Activated T-helper 9 cell treated with anti-CD3 and anti-CD28 coated beads, Interleukin-2, amount 50 U/mL, for 16 hours (primary cell): Measurements from ENCODE around the gene ACKR4.
"Not testable (repeated sequence)": the region's sequence is repeated elsewhere in the genome, so short reads cannot be mapped to it uniquely, and the experiment has no call there.

Source experiments
- DNase-seq: peaks from one replicate; pipeline ENCODE4 v3.0.0-alpha.2; 2020; ENCODE audit warnings: low read depth

Gene ACKR4

DNA sequence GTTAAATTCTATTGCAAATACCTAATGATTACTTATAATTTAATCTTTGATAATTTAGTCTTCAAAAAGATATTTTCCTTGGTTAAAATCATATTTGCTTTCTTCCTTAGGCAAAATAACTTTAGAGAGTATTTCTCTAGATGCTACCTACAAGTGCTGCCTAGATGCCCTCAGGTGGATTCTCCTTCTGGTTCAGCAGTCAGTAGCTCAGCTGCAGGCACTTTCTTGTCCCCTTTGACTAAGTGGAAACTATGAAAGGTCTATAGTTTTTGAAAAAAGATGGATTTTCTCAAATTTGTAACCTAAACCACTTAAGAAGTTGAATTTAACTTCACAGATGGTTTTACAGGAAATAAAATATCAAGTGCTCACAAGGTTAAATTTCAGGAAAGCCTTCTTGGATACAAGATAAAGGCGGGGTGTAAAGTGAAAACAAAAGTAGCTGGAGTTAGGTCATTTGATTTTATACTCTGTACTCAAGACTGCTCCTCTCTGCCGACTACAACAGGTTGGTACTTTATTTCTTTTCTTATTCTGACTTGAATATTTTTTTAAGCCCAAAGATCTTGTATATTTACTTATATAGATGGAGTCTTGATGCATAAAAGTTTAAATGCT is at the start of gene ACKR4:
ACKR4 (plus strand) TSS at position 455 of the 618 bp plus-strand sequence. CDS start 3,128 bp downstream, outside the sequence.
- DNase-seq, result no peak

DNA sequence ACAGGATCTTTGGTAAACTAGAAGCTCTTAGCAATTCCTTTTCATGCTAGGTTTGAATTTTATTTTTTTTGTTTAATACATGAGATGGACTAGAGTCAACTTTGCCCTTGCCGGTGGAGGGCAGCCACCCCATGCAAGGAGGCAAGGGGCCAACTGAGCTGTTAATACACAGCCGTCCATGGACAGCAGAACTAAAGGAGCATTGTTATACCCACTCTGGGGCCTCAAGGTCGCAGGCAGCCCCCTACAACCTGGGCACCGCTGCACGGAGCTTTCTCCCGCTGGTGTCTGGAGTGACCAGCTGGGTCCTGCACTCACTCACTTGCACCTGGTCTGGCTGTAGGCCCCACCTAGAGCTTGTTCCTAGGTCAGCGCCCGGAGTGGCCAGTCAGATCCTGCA is 47.9 kb upstream of the ACKR4 start:
- no peak for DNase-seq

DNA sequence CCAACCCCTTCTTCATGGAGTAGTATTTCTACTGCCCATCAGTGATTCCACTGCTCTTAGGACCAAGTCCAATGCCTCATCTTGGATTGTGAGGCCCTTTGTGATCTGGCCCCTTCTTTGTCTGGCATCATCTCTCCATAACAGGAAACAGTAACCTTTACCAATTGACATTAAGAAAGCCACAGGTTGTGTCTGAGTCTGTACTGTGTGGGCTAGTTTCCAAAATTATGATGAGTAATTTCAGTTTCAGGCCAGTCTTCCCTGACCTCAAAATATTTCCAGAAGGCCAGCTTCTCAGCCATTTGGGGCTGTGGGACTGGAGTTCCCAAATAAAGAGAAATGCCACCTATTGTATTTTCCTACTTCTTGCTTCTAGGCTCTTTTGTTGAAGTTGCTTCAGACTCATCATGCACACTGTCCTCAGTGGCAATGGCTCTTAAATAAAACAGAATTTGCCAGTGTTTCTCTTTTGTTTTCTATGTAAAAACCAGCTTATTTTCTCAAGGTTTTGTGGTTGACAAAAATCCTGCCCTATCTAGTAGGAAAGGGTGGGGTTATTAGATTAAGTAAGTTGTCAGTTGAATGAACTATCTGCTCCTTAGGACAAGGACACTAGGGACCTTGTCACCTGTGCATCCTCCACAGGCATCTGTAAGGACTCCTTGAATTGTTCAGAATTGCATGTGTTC is 47.0 kb upstream of the ACKR4 start:
- no peak for DNase-seq

DNA sequence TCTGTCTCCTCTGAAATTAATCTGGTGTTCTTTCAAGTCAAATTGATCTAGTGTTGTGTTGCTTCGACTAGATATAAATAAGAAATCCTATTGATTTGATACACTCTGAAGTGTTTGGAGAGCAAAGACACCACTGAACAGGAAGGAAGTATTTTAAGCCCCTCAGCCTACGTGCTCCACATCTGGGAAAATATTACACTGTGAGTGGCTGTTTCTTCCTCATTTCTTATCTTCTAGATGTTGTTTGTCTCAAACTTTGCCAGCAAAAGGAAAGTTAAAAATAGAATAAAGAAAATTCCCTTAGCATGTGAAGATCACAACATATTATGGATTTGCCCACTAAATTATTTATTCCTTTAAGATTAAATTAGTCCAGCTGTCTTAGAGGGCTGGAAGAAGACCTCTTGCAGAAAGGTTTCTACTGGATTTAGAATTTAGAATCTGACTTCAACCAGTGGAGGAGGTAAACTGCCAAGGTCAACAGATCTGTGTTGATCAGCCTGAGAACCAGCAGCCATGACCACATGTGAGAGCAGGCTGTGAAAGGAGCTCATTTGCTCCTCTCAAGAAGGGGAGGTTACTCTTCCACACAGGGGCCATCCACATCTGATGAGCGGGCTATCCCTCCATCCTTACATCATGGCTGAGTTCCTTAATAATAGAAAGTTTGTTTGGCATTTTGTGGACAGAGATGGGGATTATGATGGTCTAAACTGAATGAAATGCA is 46.3 kb upstream of the ACKR4 start:
- DNase-seq, result no peak

DNA sequence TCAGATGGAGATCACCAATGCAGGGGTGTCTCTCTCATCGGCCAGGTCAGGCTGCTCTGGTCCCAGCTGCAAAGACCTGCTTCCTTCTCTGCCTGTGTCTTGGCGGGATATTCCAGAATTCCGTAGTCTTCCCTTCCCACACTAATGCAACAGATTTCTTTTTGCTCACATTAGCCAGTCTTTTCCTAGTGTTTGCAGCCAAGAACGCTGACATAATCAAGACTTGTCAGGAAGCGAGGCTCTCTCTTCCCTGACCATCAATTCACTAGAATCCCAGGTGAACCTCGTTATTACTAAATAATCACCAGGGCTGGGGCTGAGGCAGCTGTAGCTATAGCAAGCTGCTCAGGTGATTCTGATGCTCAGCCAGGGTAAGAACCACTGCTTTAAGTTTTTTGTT is 43.2 kb upstream of the ACKR4 start:
- no peak for DNase-seq

DNA sequence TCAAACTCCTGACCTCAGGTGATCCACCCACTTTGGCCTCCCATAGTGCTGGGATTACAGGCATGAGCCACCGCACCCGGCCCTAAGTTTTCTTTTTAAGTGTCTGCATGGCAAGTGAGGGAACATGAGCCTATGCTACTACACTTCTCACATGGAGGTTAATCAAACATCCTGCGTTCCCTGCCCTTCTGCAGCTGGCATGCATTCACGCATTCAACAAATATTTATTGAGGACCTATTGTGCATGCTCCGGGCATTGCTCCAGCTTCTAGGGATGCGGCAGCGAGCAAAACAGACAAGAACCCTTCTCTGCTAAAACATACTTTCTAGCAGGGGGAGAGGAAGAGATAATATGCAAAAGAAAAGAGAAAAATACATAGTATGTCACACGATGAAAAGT is 42.6 kb upstream of the ACKR4 start:
- DNase-seq, result no peak

DNA sequence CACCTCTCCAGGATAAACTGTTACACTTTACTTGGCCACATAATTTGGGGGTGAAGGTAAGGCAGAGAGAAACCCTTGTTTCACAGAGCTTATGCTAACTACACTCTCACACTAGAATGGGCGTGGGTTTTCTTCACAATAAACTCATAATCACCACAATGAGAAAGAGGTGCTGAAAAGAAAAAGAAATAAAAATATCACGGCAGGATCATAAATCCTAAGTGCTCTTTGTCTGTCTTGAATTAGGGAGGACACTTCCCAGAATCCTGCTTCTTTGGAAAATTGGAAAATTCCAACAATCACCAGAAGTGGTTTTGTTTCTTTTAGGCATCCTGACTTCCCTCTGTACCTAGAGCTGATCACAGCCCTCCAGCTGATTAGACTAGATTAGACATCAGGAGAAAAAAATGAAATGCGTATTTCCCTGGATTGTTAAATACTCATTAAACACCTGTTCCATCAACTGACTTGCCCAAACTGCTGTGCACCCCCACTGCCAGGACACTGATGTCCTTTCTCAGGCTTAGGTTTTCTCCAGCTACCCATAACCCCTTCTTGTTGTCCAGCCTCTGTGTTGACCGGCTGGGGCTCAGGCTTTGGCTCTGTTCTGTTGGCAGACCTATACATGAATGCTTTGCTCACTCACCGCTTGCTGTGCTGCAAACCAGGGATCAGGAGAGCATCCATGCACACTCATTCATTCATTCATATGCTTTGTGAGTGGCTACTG is 41.6 kb upstream of the ACKR4 start:
- no peak for DNase-seq

DNA sequence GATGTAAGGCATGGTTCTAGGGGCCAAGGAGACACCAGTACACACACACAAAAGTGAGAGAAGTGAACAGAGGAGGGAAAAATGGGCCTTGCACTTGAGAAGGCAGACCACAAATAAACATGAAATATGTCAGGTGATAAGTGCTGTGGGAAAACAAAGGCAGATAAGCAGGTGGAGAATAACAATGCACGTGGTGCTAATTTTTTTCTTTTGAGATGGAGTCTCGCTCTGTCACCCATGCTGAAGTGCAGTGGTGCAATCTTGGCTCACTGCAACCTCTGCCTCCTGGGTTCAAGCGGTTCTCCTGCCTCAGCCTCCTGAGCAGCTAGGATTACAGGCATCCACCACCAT is 41.1 kb upstream of the ACKR4 start:
- not testable (repeated sequence) for DNase-seq

DNA sequence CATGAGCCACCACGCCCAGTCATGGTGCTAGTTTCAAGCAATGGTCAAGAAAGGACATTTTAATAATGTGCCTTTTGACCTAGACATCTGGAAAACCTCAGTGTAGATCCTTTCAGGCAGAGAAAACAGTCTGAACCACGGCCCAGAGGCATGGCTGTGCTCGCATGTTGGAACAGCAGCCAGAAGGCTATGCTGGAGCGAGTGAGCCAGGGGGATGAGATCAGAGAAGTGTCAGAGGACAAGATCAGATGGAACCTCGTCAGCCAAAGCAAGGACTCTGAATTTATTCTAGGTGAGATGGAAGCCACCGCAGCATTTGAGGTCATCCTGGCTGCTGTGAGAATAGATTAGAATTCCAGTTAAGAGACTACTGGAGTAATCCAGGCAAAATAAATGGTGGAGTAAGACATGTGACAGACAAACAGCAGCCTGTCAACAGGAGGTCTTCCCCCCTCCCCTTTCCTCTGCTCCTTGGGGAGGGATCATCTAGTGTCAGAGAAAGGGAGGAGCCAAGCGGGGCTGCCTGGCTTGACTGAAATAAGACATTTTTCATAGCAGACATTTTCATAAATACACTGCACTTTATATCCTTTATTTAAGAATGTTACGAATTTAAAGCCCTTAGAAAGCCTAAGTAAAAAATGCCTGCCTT is 40.4 kb upstream of the ACKR4 start:
- no peak for DNase-seq

DNA sequence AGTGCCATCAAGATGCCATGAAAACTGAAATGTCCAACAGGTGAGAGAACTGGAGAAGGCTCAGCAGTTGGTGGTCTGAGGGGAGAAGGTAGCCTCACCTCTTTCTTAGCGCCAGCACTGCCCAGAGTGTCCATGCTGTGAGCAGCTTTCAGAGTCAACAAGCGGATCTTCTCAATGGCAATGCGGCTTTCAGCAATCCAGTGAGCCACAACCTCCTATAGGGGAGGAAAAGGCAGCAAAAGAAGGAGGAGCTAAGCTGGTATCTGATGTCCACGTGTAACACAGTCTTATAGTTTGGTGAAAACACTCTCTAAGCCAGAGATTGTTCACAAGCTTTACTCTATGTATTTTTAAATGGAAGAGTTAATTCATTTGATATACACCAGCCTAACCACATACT is 36.1 kb upstream of the ACKR4 start:
- no peak for DNase-seq

DNA sequence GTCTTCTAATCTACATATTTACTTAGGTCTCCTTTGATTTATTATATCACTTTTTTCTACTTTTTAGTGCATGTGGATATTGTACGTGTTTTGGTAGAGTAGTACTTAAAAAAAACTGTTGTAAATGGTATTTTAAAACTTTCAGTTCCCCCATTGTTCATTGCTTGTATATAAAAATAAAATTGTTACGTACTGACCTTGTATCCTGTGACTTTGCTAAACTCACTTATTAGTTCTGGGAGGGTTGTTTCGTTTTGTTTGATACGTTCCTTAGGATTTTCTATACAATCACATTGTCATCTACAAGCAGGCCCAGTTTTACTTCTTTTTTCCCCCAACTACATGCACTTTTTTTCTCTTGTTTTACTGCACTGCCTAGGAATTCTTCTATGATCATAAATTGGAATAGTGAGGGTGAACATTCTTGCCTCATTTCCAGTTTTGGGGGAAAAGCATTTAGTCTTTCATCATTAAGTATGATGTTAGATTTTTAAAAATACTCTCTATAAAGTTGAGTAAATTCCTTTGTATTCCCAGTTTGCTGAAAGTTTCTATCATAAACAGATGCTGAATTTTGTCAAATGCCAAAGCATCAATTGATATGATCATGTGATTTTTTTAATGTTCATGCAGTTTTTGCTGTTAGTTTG is 33.5 kb upstream of the ACKR4 start:
- no peak for DNase-seq

DNA sequence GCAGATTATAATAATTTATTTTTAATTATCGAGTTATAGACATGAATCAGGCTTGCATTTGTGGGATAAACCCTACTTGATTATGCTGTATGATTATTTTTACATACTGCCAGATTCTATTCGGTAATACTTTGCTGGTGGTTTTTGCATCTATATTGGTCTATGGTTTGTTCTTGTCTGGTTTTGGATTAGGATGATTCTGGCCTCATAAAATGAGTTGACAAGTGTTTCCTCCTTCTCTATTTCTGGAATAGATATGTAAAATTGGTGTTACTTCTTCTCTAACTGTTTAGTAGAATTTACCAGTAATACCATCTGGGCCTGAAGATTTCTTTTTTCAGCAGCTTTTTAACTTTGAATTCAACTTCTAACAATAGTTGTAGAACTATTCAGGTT is 33.0 kb upstream of the ACKR4 start:
- no peak for DNase-seq

DNA sequence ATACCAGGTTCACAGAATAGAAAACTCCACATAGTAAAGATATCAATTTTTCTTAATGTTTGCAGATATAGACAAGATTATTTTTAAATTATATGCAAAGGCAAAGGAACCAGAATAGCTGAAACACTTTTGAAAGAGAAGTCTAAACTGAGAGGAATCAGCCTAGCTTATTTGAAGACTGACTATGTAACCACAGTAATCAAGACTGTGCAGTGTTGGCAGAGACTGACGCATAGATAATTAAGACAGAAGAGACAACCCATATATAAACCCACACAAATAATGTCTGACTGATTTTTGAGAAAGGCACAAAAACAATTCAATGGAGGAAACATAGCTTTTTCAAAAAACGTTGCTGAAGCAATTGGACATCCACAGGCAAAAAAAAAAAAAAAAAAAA is 28.6 kb upstream of the ACKR4 start:
- DNase-seq, result no peak

DNA sequence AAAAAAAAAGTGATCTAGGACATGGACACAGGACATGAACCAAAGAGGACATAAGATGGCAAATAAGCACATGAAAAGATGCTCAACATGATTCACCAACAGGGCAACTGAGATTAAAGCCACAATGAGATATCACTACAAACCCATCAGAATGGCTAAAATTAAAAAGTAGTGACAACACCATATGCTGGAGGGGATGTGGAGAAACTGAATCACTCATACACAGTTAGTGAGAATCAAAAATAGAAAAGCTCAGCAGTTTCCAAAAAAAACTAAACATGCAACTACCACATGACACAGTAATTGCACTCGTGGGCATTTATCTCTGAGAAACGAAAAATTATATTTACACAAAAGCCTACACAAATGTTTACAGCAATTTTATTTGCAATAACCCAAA is 27.9 kb upstream of the ACKR4 start:
- DNase-seq, result no peak

DNA sequence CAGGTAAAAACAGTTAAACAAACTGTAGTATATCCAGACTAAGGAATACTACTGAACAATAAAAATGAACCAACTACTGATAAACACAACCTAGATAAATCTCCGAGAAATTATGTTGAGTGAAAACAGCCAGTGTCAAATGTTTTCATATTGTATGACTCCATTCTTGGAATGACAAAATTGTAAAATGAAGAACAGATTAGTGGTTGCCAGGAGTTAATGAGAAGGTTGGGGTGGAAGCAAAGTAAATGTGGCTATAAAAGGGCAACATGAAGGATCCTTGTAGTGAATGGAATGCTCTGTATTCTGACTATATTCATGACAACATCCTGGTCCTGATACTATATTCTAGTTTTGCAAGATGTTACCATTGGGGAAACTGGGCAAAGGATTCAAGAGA is 27.5 kb upstream of the ACKR4 start:
- no peak for DNase-seq

DNA sequence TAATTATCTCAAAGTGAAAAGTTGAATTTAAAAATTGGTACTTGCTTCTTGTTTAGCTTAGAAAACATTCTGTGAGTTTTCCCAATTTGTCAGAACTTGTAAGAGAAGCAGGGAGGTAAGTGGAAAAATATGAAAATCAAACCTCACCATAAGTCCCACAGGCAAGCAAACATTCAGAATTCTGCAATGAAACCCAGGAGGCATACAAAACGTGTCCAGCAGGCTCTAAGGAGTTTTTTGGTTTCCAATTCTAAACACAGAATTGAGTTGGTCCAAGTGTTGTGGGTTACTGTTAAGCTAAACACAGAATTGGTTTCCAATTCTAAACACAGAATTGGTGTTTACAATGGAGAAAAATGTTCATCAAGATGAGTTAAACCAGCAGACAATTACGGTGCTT is 27.1 kb upstream of the ACKR4 start:
- DNase-seq, result no peak

DNA sequence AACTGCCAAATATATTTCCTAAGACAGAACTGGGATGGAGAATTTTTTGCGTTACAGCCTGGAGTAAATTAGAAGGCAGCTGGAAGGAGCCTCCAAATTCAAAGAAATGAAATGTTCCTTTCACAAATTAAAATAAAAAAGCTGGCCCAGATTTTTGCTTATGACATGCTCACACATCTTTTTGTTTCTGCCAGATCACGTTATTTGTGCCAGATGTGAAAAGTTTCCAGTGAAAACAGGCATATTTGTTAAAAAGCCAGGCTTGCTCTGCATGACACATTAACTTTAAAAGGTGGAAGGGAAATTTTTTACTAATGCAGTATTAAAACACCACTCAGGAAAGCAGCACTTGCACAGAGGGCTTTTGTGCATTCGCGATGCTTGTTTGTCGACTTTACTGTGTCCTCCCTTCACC is 23.3 kb upstream of the ACKR4 start:
- DNase-seq, result no peak

DNA sequence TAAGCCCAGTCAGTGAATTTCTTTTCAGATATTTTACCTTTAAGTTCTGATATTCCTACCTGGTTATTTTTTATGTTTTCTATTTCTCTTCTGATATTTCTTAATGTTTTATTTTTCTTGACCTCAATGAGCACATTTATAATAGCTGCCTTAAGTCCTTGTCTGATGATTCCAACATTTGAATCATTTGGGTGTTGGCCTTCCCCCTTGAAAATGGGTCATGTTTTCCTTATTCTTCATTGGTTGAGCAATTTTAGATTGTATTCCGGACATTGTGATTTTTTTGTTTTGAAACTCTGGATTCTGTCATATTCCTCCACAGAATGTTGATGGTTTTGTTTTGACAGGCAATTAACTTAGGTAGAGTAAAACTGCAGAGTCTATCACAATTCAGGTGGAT is 9.7 kb upstream of the ACKR4 start:
- no peak for DNase-seq

DNA sequence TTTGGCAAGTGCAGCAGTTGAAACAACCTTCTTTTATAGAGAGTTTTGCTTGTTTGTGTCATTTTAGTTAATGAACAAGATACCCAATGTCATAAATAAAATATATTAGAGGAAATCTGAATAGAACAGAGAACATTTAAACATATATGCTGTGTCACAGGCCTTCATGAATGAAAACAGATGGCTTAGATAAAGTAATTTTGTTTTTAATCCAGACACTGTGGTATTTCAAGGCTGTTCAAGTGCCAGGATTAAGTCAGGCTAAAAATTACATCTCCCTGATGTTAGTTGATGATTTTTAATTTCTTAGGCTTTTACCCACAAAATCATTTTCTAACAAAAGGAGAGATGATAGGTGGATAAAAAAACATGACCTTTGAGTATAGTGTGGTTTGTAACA is 4.9 kb upstream of the ACKR4 start:
- no peak for DNase-seq

DNA sequence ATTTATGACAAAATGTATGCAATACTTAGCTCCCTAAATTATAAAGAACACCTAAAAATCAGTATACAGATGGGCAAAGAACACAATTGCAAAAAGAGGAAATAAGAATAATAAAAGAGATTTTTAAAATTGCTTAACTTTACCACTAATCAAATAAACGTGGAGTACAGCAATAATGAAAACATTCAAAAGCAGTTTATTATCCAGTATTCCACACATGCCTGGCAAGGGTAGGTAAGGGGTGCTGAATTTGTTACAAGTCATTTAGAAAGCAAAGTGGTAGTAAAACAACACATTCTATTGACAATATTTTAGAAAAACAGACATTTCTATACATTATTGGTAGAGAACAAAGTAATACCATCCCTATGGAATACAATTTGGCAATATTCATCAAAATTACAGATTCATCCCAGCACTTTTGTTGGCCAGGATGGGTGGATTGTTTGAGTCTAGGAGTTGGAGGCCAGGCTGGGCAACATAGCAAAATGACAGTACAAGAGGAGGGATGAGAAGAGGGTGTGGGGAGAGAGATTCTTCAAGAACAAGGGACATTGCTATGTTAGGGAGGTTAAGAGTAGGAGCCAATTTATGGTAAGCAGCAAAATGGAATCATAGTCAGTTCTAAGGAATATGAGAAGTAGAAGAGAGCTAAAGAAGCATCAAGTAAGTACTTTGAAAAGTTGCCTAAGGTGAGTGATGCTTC is 3.7 kb upstream of the ACKR4 start:
- no peak for DNase-seq

DNA sequence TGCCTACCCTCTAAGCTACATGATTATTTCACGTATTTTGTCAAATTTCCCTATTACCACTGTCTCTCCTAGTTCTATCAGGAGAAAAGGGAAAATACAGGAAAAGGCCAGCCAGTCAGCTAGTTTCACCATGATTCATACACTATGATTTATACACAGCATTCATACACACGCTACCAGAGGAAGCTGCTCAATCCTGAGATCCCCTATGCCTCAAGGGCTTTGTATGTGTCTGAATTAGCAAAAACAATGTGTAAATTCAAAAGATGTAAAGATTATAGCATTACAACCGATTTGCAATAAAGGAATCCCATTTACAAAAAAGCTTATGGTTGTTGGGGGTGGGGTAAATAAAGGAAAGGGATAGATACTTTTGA is 3.1 kb upstream of the ACKR4 start:
- DNase-seq, result no peak
